GM10248 (cell line): ENCODE results near the gene RPS15.

Source experiments
- CTCF ChIA-PET: fragments of 300-600 bp; sonication (Branson Sonifier 250); formaldehyde crosslinking; extraction: SDS; loops from one replicate; lab custom pipeline; 2021; ENCODE audit warnings: antibody characterized with exemption; lab: Yijun Ruan, JAX
- POLR2A ChIA-PET: fragments of 350-650 bp; sonication (Branson Sonifier 250); formaldehyde crosslinking; extraction: SDS; loops from one replicate; lab custom pipeline; 2020; ENCODE audit warnings: antibody characterized with exemption; lab: Yijun Ruan, JAX
- DNase-seq: peaks from one replicate; pipeline ENCODE4 v3.0.0; 2012; ENCODE audit errors: extremely low spot score
- TF ChIP-seq, protein P1 (sequence below): IDR thresholded peaks from 2 replicates; pipeline ENCODE4 v1.5.1; 2012; ENCODE audit warnings: mild to moderate bottlenecking, low read depth; ENCODE audit errors: extremely low read depth, missing control alignments, control extremely low read depth

The RPS15 gene

DNA sequence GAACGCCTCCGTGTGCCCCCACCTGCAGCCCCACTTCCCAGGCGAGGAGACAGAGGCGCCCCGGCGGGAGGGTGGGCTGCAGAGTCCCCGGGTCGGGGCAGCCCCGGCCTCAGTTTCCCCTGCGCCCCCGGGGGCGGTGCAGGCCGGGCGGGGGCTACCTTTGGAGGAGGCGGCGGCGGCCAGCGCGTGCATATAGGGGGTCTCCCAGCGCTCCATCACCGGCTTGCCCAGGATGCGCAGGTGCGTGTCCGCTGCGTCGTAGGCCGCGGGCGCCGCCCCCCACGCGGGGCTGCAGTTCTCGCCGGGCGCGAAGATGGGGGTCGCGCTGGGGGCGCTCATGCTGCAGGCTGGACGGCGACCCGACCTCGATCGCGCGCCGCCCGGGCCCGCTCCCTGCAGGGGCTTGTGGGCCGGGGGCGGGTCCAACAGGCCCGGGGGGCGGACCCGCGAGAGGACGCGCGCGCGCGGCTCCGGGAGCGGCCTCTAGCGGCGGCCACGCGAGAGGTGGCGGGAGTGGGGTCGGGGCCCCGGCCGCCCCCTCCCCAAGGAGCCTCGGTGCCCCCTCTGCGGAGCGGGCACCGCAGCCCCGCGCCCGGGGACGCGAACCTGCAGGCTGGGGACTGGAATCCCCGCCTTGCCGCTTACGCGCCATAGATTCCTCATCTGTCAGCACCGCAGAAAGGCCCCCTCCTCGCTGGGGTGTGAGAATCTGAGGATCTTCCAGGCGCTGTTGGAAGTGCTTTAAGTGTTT, 36.9 kb upstream of the RPS15 start, which contains the start of gene GAMT:
GAMT (minus strand) TSS at position 405 of the 751 bp plus-strand sequence; CDS start at position 339, 66 bp downstream.
- CTCF ChIA-PET: interaction anchor here (0.7 to 1.3 kb wide), 2 partner anchors 122 to 123 kb away, joined by 3 to 6 read pairs; no protein-coding TSS in a partner anchor
- POLR2A ChIA-PET: no interaction called here
- TF ChIP-seq, protein P1, sequence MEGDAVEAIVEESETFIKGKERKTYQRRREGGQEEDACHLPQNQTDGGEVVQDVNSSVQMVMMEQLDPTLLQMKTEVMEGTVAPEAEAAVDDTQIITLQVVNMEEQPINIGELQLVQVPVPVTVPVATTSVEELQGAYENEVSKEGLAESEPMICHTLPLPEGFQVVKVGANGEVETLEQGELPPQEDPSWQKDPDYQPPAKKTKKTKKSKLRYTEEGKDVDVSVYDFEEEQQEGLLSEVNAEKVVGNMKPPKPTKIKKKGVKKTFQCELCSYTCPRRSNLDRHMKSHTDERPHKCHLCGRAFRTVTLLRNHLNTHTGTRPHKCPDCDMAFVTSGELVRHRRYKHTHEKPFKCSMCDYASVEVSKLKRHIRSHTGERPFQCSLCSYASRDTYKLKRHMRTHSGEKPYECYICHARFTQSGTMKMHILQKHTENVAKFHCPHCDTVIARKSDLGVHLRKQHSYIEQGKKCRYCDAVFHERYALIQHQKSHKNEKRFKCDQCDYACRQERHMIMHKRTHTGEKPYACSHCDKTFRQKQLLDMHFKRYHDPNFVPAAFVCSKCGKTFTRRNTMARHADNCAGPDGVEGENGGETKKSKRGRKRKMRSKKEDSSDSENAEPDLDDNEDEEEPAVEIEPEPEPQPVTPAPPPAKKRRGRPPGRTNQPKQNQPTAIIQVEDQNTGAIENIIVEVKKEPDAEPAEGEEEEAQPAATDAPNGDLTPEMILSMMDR: peak; percentile 62
- peak; percentile 88 for DNase-seq

DNA sequence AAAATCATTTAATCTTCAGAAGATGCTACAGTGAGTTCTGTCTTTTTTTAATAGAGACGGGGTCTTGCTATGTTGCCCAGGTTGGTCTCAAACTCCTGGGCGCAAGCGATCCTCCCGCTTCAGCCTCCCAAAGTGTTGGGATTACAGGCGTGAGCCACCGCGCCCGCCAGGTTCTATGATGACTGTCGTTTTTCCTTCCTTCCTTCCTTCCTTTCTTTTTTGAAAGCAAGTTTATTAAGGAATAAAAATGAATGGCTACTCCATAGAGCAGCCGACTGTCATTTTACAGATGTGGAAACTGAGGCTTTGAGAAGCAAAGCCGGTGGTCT, 36.3 kb upstream of the RPS15 start:
- ChIA-PET POLR2A (no interaction called here), CTCF (interaction anchor here (1.3 kb wide), 1 partner anchor 122 kb away, joined by 6 read pairs; no protein-coding TSS in a partner anchor)
- no peak for DNase-seq
- TF ChIP-seq, protein P1: no peak

DNA sequence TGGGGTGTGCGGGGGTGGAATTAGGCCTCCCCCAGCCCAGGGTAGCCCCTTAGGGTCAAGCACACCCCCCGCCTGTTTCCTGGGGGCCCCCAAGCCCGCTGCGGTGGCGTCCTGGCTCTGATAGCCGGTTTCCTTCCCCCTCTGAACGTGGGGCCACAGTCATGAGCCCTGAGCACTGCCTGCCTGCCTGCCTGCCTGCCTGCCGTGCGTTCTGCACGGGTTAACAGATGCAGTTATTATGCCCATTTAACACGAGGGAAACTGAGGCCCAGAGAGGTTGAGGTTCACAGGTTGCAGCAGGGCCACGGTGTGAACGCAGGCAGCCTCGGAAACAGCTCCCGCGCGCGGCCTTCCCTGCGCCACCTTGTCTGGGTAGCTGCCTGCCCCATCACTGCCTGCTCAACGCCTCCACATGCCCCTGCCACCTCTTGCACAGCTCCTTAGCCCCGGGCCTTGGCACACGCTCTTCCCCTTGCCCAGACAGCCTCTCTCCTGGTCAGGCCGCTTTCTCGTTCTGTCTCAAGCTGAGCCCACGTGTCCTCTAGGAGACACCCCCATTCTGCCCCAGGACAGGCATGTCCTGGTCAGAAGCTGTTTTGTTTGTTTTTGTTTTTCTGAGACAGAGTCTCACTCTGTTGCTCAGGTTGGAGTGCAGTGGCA, 35.7 kb upstream of the RPS15 start:
- no peak for DNase-seq
- TF ChIP-seq, protein P1: no peak
- ChIA-PET POLR2A (interaction anchor here (0.6 kb wide), 1 partner anchor 47 kb away, joined by 8 read pairs; no protein-coding TSS in a partner anchor), CTCF (interaction anchor here (0.9 to 1.3 kb wide), 2 partner anchors 50 to 123 kb away, joined by 3 to 6 read pairs; no protein-coding TSS in a partner anchor)

DNA sequence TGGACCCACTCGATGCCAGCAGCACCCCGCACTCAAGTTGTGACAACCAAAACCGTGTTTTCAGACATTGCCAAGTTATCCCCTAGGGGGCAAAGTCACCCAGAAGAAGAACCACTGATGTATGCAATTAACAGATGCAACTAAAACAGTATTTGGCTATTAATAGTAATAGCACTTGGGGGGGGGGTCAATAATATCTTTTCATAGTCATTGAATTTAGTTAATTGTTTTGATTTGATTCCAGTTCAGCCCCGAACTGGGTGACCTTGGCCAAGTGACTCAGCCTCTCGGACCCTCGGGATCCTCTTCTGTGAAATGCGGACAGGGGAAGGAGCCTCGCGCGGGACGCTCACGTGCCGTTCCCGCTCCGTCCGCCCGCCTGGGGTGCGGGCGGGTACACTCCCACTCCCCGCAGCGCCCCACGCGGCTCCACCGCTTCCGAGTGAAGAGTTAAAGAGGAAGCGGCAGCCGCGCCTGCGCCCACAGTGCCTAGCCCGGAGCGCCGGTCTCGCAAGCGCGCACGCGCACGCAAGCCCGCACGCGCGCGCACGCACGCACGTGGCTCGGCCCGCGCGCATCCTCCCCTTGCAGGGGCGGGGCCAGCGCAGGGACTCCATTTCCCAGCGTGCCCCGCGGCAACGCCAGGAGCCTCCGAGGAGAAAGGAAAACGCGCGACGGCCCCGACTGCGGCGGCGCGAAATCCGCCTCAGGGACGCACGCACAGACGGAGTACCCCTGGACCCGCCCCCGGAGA, 31.2 kb upstream of the RPS15 start:
- TF ChIP-seq, protein P1: peak; percentile 50
- CTCF ChIA-PET: no interaction called here
- POLR2A ChIA-PET: no interaction called here
- peak; percentile 98 for DNase-seq

DNA sequence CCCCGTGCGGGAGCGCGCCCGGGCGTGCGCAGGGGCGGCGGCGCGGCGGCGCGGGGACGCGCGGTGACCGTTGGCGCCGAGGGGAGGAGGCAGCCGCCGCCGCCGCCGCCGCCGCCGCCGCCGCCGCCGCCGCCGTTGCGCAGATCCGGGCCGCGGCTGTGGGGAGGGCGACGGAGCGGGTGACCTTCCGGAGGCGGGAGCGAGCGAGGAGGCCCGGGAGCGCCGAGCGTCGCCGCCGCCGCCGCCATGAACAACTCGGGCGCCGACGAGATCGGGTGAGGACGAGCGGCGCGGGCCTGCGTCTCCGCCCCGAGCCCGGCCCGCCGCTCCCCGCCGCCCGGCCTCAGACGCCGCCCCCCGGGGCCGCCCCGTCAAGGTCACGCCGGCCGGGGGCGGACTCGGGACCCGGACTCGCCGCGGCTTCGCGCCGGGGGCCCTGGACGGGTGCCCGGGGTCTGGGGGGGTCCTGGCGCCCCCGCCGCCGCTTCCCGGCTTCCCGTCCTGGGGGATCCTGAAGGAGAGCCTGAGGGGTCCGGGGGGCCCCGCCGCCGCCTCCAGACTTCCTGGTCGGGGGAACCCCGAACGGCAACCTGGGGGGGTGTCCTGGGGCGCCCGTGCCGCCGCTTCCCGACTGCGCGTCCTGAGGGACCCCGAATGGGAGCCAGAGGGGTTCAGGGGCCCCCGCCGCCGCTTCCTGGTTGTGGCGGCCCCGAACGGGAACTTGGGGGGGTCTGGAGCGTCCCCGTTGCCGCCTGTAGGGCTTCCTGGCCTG, 30.5 kb upstream of the RPS15 start, which contains the start of gene DAZAP1:
DAZAP1 (plus strand) TSS at position 59 of the 772 bp plus-strand sequence; CDS start at position 247, 188 bp downstream.
- ChIA-PET CTCF (no interaction called here), POLR2A (no interaction called here)
- peak; percentile 67 for DNase-seq
- TF ChIP-seq, protein P1: no peak
